Adrenal gland (tissue), 12 donors: ENCODE data around the gene TMEM31. TPM values are rescaled to one million over a fixed set of nuclear protein-coding genes. Genes with fewer than 3 reads are reported as not detected.

Experiments
- DNase-seq, 7 donors: peaks; one replicate each; pipeline ENCODE4 v3.0.0-alpha.2; 2019 to 2020
- H3K27ac ChIP-seq, 5 donors: fragments of 200-600 bp; sonication (generic) in 4 of 5; 1 replicate in 3 of 5; 2 replicates in 2 of 5; pipeline versions ENCODE4 v1.5.1 to v1.8.0; 2016 to 2020; ENCODE audit warnings: mild to moderate bottlenecking in 1 of 5
- H3K27me3 ChIP-seq: fragments of 200-600 bp; 2 replicates; pipeline ENCODE4 v1.8.0; 2021
- H3K36me3 ChIP-seq, 2 donors: fragments of 200-600 bp; replicated peaks in 1 of 2; 1 replicate in 1 of 2; 2 replicates in 1 of 2; pipeline versions ENCODE4 v1.5.1 to v1.8.0; 2018 to 2022
- H3K4me1 ChIP-seq, 2 donors: fragments of 200-600 bp; replicated peaks in 1 of 2; 1 replicate in 1 of 2; 2 replicates in 1 of 2; pipeline versions ENCODE4 v1.5.1 to v1.8.0; 2018 to 2021
- H3K4me3 ChIP-seq, 4 donors: fragments of 200-600 bp; sonication (generic) in 3 of 4; one replicate each; pipeline ENCODE4 v1.5.1; 2016 to 2018
- H3K9me3 ChIP-seq, 3 donors: fragments of 200-600 bp; sonication (generic) in 1 of 3; replicated peaks in 1 of 3; 1 replicate in 2 of 3; 2 replicates in 1 of 3; pipeline versions ENCODE4 v1.5.1 to v1.8.0; 2016 to 2021
- POLR2A ChIP-seq, 2 donors: fragments of 450-650 bp; IDR thresholded peaks; one replicate each; pipeline ENCODE4 v1.6.1; 2017; ENCODE audit warnings: antibody characterized with exemption in 2 of 2, mild to moderate bottlenecking in 2 of 2, moderate library complexity in 1 of 2
- WGBS, 4 donors: extraction: QIAGEN DNeasy Blood & Tissue Kit in 2 of 4; methylation state at CpG; one replicate each; pipeline versions ENCODE4 v1.1.5 to v1.1.7; 2013 to 2017; 5-methylcytosine and 5-hydroxymethylcytosine counted together
- intact Hi-C, 2 donors: fragments of 100-400 bp; cut with DNase I; formaldehyde crosslinking; loops; one replicate each; pipeline versions ENCODE4 v1.14.1 to v1.15.0; 2022 to 2023
- polyA plus RNA-seq, 3 donors: library from polyadenylated mRNA; stranded (reverse); fragments of 200-250 nt in 2 of 3; fragments of 350-450 nt in 1 of 3; fragmentation: Illumina TruSeq in 1 of 3; extraction: RNeasy Lipid Tissue Mini Kit (QIAGEN cat#74804) in 1 of 3; gene quantifications; one replicate each; pipeline ENCODE4 v1.2.3, GENCODE V29; 2013 to 2014
- total RNA-seq, 9 donors: library from RNA; depleted of rRNA in 4 of 9; stranded (reverse); fragments of >200 nt in 4 of 9; fragments of 120-200 nt in 1 of 9; fragmentation: NEBNext Ultra II Directional in 1 of 9; extraction: Animal tissue kit (Norgen Biotek cat#: 25700) in 1 of 9; gene quantifications; one replicate each; pipeline versions ENCODE4 v1.1.0 to v1.2.4, GENCODE V29; 2013 to 2023
- TF ChIP-seq, protein P1 (sequence below), 6 experiments: fragments of 450-650 bp in 4 of 6; fragments of 200-600 bp in 2 of 6; sonication (generic) in 1 of 6; IDR thresholded peaks; 1 replicate in 5 of 6; 2 replicates in 1 of 6; pipeline versions ENCODE4 v1.5.1 to v1.8.0; 2016 to 2021; ENCODE audit warnings: antibody characterized with exemption in 6 of 6, mild to moderate bottlenecking in 2 of 6, moderate library complexity in 1 of 6
- donor health status: healthy with polysubstance abuse.
- donor health status: Bipolar disorder and iron deficiency.
- donor health status: DM: yes; HTN: yes; CAD: no.
- donor health status: DM: no; HTN: no; CAD: no.
- donor health status: DM: no; HTN: no; CAD: no.
- donor health status: DM: yes; HTN: yes; CAD: no.

Gene TMEM31
- total and polyA plus RNA-seq, 12 donors: 0.34 to 0.67 (median 0.47) TPM; not detected in 6

DNA sequence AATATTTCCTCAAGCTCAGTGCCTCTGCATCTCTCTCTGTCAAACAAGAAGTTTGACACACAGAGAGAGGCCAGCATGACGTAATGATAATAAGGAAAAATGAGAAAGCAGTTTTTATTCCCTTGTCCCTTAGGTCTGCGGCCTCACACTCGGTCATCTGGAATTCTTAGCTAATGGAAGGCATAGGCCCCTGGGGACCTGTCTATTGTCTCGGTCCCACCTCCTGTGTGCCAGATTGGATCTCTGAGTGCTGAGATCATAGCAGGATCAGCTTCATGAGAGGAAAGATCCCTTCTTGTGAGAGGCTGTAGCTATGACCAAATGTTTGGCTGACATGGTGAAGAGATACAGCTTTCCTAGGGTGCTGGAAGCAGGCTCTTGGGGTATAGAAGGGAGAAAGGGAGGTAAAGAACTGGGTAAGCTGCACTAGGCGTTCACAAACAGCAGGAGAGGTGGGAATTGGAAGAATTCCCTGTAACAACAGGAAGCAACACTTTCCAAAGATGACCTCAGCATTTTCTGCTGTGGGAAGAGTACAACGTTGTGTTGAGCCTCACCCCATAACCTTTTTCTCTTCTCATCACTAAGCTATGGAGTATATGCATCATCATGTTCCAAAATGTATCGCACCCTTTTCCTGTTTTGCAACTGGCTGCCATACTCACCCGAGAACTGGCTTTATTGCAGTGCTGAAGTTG, 20.2 kb downstream of the TMEM31 start:
- no peaks in the 10 kb centered on the region for H3K36me3 ChIP-seq
- no peak for TF ChIP-seq POLR2A (IDR thresholded peaks at IDR 0.05)
- TF ChIP-seq, protein P1, sequence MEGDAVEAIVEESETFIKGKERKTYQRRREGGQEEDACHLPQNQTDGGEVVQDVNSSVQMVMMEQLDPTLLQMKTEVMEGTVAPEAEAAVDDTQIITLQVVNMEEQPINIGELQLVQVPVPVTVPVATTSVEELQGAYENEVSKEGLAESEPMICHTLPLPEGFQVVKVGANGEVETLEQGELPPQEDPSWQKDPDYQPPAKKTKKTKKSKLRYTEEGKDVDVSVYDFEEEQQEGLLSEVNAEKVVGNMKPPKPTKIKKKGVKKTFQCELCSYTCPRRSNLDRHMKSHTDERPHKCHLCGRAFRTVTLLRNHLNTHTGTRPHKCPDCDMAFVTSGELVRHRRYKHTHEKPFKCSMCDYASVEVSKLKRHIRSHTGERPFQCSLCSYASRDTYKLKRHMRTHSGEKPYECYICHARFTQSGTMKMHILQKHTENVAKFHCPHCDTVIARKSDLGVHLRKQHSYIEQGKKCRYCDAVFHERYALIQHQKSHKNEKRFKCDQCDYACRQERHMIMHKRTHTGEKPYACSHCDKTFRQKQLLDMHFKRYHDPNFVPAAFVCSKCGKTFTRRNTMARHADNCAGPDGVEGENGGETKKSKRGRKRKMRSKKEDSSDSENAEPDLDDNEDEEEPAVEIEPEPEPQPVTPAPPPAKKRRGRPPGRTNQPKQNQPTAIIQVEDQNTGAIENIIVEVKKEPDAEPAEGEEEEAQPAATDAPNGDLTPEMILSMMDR (IDR thresholded peaks at IDR 0.05): no peak
- no peak overlapping the region for H3K27ac ChIP-seq
- intact Hi-C loops: no loop called here
- 50 to 55% (median 51%) methylated on average over 6 to 8 of the region's 8 CpGs for WGBS, 4 donors
- H3K27me3 ChIP-seq: peaks cover 15% of the 10 kb centered on the region
- peak in 1 of 7 donors; percentile 47 for DNase-seq
- H3K4me3 ChIP-seq: no peak overlapping the region
- no peaks in the 10 kb centered on the region for H3K4me1 ChIP-seq
- H3K9me3 ChIP-seq: no peaks in the 10 kb centered on the region

DNA sequence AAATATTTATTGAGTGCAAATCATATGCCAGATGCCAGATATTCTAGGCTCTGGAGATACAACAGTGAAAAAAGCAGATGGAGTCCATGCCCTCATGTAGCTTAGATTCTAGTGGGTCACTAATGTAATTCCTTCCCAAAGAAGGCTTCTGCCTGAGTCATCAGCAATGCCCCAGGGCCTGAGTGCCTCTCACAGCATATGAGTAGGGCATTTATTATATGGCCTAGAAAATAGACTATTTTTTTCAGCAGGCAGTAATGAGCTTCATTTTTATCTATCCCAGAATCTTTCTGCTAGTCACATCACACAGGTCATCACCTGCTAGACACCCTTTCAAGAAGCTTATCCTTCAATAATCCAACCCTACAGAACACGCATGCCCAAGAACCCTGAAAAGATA, 22.3 kb downstream of the TMEM31 start:
- intact Hi-C loops: no loop called here
- Histone ChIP-seq H3K27me3 (peaks cover 15% of the 10 kb centered on the region), H3K27ac (no peak overlapping the region), H3K9me3 (no peaks in the 10 kb centered on the region), H3K4me3 (no peak overlapping the region), H3K4me1 (no peaks in the 10 kb centered on the region), H3K36me3 (no peaks in the 10 kb centered on the region)
- WGBS, 4 donors: 88 to 100% (median 92%) methylated on average over 1 of the region's 1 CpG
- TF ChIP-seq, protein P1 (IDR thresholded peaks at IDR 0.05): no peak
- TF ChIP-seq POLR2A (IDR thresholded peaks at IDR 0.05): no peak
- no peak for DNase-seq

DNA sequence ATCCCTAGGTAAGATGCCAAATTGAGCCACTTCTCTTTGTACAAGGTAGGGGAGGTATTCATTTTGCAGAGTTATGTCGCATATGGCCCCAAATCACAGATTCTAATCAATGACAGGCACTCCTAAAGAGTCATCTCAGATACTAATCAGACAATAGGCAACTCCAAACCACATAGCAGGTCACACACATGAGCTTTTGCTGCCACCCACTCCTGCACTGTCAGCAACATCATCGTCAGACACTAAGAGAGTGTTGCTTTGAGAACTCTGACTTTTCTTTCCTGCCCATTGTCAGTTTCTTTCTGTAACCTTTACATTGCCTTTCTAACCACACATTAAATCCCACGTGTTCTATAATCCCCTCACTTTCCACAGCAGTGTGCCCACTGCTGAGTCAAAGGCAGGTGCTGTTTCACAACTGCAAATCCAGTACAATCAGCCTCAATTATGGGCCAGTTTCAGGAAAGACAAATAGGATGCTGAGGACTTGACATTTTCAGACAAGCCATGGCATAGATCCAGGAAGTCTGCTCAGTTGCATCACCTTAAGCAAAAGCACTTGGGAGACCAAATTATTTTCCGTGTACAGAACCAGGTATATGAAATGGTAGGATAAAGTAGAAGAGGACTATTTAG, 23.5 kb downstream of the TMEM31 start:
- Histone ChIP-seq H3K4me3 (no peak overlapping the region), H3K4me1 (no peaks in the 10 kb centered on the region), H3K27me3 (peaks cover 4% of the 10 kb centered on the region), H3K9me3 (no peaks in the 10 kb centered on the region), H3K36me3 (no peaks in the 10 kb centered on the region), H3K27ac (no peak overlapping the region)
- 48 to 68% (median 61%) methylated on average over 3 to 4 of the region's 4 CpGs for WGBS, 4 donors
- no peak for DNase-seq
- intact Hi-C loops: no loop called here
- TF ChIP-seq, protein P1 (IDR thresholded peaks at IDR 0.05): no peak
- TF ChIP-seq POLR2A (IDR thresholded peaks at IDR 0.05): no peak

DNA sequence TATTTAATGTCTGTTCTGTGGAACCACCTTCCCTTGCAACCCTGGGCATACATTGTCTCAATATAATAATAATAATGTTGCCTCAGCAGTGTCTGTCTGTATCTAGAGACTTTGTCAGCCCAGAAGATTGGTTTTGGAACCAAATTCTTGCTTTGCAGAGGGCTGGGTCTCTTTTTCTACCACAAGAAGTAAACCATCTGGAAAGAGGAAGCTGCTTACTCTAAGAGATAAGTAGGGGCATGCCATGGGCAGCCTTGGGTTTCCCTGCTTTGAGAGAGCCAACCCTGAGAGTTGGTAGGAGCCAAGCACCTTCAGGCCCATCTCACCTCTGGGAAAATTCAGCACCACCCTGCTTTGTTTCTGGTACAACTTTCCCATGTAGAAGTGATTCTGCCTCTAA, 27.0 kb downstream of the TMEM31 start:
- Histone ChIP-seq H3K4me3 (no peak overlapping the region), H3K27ac (no peak overlapping the region), H3K9me3 (no peaks in the 10 kb centered on the region), H3K27me3 (peaks cover 3% of the 10 kb centered on the region), H3K4me1 (no peaks in the 10 kb centered on the region), H3K36me3 (no peaks in the 10 kb centered on the region)
- DNase-seq: no peak
- TF ChIP-seq, protein P1 (IDR thresholded peaks at IDR 0.05): no peak
- no peak for TF ChIP-seq POLR2A (IDR thresholded peaks at IDR 0.05)
- intact Hi-C loops: no loop called here
